Spleen (tissue), 11 donors: Measurements from ENCODE around the gene YWHAH. TPM values are rescaled to one million over a fixed set of nuclear protein-coding genes. Genes with fewer than 3 reads are reported as not detected.
A peak's percentile ranks its signal among the peaks of the same experiment; 100 is the strongest.

Experiments used
- DNase-seq: peaks from one replicate; pipeline ENCODE4 v3.0.0-alpha.2; 2020
- H3K27ac ChIP-seq, 8 donors: fragments of 200-600 bp; sonication (generic) in 7 of 8; 1 replicate in 4 of 8; 2 replicates in 4 of 8; pipeline versions ENCODE4 v1.5.0 to v1.8.0; 2016 to 2021; ENCODE audit warnings: inconsistent platforms in 4 of 8, mild to moderate bottlenecking in 4 of 8, moderate library complexity in 1 of 8
- H3K27me3 ChIP-seq, 7 donors: fragments of 200-600 bp; sonication (generic) in 6 of 7; replicated peaks in 1 of 7; 1 replicate in 4 of 7; 2 replicates in 3 of 7; pipeline versions ENCODE4 v1.5.0 to v1.8.0; 2016 to 2021; ENCODE audit warnings: inconsistent platforms in 3 of 7, mild to moderate bottlenecking in 1 of 7
- H3K36me3 ChIP-seq, 6 donors: fragments of 200-600 bp; sonication (generic) in 5 of 6; 1 replicate in 4 of 6; 2 replicates in 2 of 6; pipeline versions ENCODE4 v1.5.0 to v1.8.0; 2016 to 2021; ENCODE audit warnings: inconsistent platforms in 2 of 6
- H3K4me1 ChIP-seq, 6 donors: fragments of 200-600 bp; sonication (generic) in 5 of 6; 1 replicate in 3 of 6; 2 replicates in 3 of 6; pipeline versions ENCODE4 v1.5.0 to v1.8.0; 2016 to 2021; ENCODE audit warnings: inconsistent platforms in 3 of 6
- H3K4me3 ChIP-seq, 8 donors: fragments of 200-600 bp; sonication (generic) in 7 of 8; 1 replicate in 4 of 8; 2 replicates in 4 of 8; pipeline versions ENCODE4 v1.5.0 to v1.8.0; 2016 to 2021; ENCODE audit warnings: inconsistent platforms in 4 of 8, mild to moderate bottlenecking in 4 of 8, moderate library complexity in 2 of 8
- H3K9me3 ChIP-seq, 8 donors: fragments of 200-600 bp; sonication (generic) in 7 of 8; 1 replicate in 4 of 8; 2 replicates in 4 of 8; pipeline versions ENCODE4 v1.5.0 to v1.8.0; 2016 to 2021; ENCODE audit warnings: inconsistent platforms in 4 of 8
- POLR2A ChIP-seq, 3 donors: fragments of 450-650 bp; IDR thresholded peaks; one replicate each; pipeline ENCODE4 v1.5.1; 2017; ENCODE audit warnings: antibody characterized with exemption in 3 of 3, mild to moderate bottlenecking in 1 of 3
- POLR2AphosphoS5 ChIP-seq, 3 donors: sonication (generic); formaldehyde crosslinking; IDR thresholded peaks; one replicate each; pipeline ENCODE4 v1.5.1; 2017; ENCODE audit warnings: antibody characterized with exemption in 3 of 3
- WGBS, 5 donors: extraction: QIAGEN DNeasy Blood & Tissue Kit in 3 of 5; methylation state at CpG; one replicate each; pipeline versions ENCODE4 v1.1.5 to v1.1.7; 2013 to 2018; 5-methylcytosine and 5-hydroxymethylcytosine counted together
- intact Hi-C: fragments of 100-400 bp; cut with DNase I; formaldehyde crosslinking; loops from one replicate; pipeline ENCODE4 v1.15.0; 2023; ENCODE audit warnings: low total_unique reads
- polyA plus RNA-seq, 3 donors: library from polyadenylated mRNA; stranded (reverse); fragments of 200-250 nt; gene quantifications; one replicate each; pipeline ENCODE4 v1.2.1, GENCODE V29; 2013
- total RNA-seq, 7 donors: library from RNA; depleted of rRNA in 3 of 7; stranded (reverse); fragments of >200 nt in 3 of 7; fragmentation: NEBNext Ultra II Directional in 4 of 7; extraction: Animal tissue kit (Norgen Biotek cat#: 25700) in 4 of 7; gene quantifications; one replicate each; pipeline versions ENCODE4 v1.1.0 to v1.2.1, GENCODE V29; 2016 to 2021
- TF ChIP-seq, protein P1 (sequence below), 11 experiments: fragments of 200-600 bp in 7 of 11; fragments of 450-650 bp in 4 of 11; sonication (generic) in 4 of 11; IDR thresholded peaks in 8 of 11; conservative IDR thresholded peaks in 3 of 11; 1 replicate in 7 of 11; 2 replicates in 4 of 11; pipeline versions ENCODE4 v1.4.0 to v1.8.0; 2016 to 2021; ENCODE audit warnings: antibody characterized with exemption in 11 of 11, inconsistent platforms in 4 of 11, mild to moderate bottlenecking in 1 of 11
- donor health status: healthy with polysubstance abuse.
- donor health status: DM: no; HTN: no; CAD: no; lungs with moderate emphysema.
- donor health status: DM: no; HTN: no; CAD: no.
- donor health status: Bipolar disorder and iron deficiency.
- donor health status: healthy.
- donor health status: DM: no; HTN: no; CAD: no.
- donor health status: DM: yes; HTN: yes; CAD: no.

Gene YWHAH
- total and polyA plus RNA-seq, 10 donors, result 34.2 to 130 (median 83.6) TPM

DNA sequence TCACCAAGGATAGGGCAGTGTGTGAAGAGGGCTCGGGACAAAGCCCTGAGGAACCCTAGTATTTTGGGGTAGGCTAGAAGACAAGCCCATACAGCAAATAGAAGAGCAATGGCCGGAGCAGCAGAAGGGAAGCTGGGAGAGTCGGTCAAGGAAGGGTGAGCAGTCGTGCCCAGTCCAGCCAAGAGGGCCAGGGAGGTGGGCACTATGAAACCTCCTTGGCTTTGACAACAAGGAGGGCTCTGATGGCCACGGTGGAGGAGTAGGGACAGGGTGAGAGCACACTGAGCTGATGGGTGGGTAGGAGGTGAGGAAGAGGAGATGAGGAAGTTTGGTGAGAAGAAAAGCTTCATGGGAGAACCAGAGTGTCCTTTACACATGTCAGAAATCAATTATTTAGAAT is 2.2 kb upstream of the YWHAH start:
- Histone ChIP-seq H3K27ac (no peak overlapping the region), H3K36me3 (no peaks in the 10 kb centered on the region), H3K4me3 (no peak overlapping the region), H3K9me3 (no peaks in the 10 kb centered on the region), H3K4me1 (peaks cover 0 to 39% (median 30%) of the 10 kb centered on the region in 6 donors), H3K27me3 (no peaks in the 10 kb centered on the region)
- 90 to 98% (median 94%) methylated on average over 5 of the region's 5 CpGs for WGBS, 5 donors
- DNase-seq, result peak; percentile 61
- TF ChIP-seq, protein P1, sequence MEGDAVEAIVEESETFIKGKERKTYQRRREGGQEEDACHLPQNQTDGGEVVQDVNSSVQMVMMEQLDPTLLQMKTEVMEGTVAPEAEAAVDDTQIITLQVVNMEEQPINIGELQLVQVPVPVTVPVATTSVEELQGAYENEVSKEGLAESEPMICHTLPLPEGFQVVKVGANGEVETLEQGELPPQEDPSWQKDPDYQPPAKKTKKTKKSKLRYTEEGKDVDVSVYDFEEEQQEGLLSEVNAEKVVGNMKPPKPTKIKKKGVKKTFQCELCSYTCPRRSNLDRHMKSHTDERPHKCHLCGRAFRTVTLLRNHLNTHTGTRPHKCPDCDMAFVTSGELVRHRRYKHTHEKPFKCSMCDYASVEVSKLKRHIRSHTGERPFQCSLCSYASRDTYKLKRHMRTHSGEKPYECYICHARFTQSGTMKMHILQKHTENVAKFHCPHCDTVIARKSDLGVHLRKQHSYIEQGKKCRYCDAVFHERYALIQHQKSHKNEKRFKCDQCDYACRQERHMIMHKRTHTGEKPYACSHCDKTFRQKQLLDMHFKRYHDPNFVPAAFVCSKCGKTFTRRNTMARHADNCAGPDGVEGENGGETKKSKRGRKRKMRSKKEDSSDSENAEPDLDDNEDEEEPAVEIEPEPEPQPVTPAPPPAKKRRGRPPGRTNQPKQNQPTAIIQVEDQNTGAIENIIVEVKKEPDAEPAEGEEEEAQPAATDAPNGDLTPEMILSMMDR (IDR thresholded peaks at IDR 0.05 in 8 of 11, conservative IDR thresholded peaks at IDR 0.05 in 3 of 11), result no peak
- no peak for TF ChIP-seq POLR2A (IDR thresholded peaks at IDR 0.05)
- no peak for TF ChIP-seq POLR2AphosphoS5 (IDR thresholded peaks at IDR 0.05)
- intact Hi-C loops, result no loop called here

DNA sequence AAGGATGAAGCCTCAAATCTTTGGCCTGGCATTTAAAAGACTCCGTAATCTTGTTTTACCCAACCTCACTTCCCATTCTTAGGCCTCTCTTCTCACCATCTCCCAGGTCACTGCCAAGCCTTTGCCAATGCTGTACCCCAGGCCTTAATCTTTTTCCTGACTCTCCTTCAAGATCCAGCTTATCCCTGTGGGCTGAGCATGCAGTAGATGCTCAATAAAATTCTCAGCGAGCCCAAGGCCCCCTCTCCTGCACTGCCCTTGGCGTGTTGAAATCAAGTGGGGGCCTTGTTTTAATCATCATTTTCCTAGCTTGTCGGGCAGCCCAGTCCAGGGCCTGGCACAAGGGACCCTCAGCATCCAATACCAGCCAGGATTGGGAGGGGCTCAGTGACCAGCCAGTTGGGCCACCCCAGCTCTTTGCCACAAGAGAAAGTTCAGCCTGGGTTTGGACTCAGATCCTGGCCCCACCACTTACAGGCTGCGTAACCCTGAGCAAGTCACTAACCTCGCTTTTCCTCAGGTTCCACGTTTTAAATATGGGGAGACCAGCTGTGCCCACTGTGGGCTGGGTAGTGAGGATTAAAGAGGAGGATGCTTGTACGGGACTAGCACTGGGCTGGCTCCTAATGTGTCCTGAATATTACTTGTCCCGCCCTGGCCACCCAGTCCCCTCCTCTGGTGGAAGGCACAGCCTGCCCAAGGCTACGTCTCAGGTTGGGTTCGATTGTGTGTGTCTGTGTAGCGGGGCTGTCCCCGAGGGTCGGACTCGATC is 943 bp upstream of the YWHAH start:
- 37 to 68% (median 44%) methylated on average over 7 to 15 of the region's 15 CpGs for WGBS, 5 donors
- H3K36me3 ChIP-seq, result peaks cover 0 to 12% (median 2%) of the 10 kb centered on the region in 6 donors
- peaks cover 0 to 52% (median 41%) of the 10 kb centered on the region in 6 donors for H3K4me1 ChIP-seq
- no peaks in the 10 kb centered on the region for H3K27me3 ChIP-seq
- H3K27ac ChIP-seq, result peak overlapping the region; percentile 91 to 99 (median 96)
- no peaks in the 10 kb centered on the region for H3K9me3 ChIP-seq
- peak; percentile 74 for DNase-seq
- peak overlapping the region; percentile 62 to 96 (median 79) for H3K4me3 ChIP-seq
- intact Hi-C loops, result no loop called here
- TF ChIP-seq POLR2A (IDR thresholded peaks at IDR 0.05) (no peak), POLR2AphosphoS5 (IDR thresholded peaks at IDR 0.05) (no peak)
- TF ChIP-seq, protein P1 (IDR thresholded peaks at IDR 0.05 in 8 of 11, conservative IDR thresholded peaks at IDR 0.05 in 3 of 11), result no peak

DNA sequence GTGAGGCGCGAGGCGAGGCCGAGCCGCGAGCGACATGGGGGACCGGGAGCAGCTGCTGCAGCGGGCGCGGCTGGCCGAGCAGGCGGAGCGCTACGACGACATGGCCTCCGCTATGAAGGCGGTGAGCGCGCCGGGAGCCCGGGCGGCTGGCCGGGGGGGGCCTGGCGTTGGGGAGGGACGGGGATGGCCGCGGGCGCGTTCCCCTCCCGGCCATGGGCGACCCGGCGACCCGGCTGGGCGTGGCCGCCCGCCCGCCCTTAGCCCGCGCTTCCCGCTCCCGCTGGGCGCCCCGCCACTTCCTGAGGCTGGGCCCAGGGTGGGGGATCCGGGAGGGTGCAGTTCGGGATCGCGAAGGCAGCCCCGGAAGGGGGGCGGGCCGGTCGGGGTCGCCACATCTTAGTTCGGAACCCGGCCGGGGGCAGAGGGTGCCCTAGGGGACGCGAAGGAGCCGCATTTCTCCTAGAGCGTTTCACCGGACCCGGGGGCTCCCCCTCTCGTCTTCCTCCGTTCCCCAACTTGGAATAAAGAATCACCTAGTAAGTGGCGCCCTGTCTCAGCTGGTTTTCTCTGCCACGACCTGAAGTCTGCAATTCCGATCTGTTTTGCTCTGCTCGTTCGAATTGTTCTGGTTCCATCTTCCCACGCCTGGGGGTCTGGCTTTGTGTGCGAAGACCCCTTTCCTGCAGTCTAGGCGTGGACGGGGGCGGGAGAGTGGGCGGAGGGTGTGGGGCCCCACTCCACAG is 536 bp downstream of the YWHAH start:
- Histone ChIP-seq H3K4me1 (peaks cover 0 to 63% (median 44%) of the 10 kb centered on the region in 6 donors), H3K27me3 (no peaks in the 10 kb centered on the region), H3K27ac (peak overlapping the region; percentile 91 to 99 (median 96)), H3K4me3 (peak overlapping the region; percentile 62 to 96 (median 79)), H3K9me3 (no peaks in the 10 kb centered on the region), H3K36me3 (peaks cover 0 to 26% (median 7%) of the 10 kb centered on the region in 6 donors)
- no peak for TF ChIP-seq POLR2A (IDR thresholded peaks at IDR 0.05)
- TF ChIP-seq POLR2AphosphoS5 (IDR thresholded peaks at IDR 0.05), result no peak
- TF ChIP-seq, protein P1 (IDR thresholded peaks at IDR 0.05 in 8 of 11, conservative IDR thresholded peaks at IDR 0.05 in 3 of 11), result no peak
- intact Hi-C loops, result no loop called here
- peak; percentile 81 for DNase-seq
- WGBS, 5 donors, result 0 to 2% (median 1%) methylated on average over 32 to 76 of the region's 76 CpGs

DNA sequence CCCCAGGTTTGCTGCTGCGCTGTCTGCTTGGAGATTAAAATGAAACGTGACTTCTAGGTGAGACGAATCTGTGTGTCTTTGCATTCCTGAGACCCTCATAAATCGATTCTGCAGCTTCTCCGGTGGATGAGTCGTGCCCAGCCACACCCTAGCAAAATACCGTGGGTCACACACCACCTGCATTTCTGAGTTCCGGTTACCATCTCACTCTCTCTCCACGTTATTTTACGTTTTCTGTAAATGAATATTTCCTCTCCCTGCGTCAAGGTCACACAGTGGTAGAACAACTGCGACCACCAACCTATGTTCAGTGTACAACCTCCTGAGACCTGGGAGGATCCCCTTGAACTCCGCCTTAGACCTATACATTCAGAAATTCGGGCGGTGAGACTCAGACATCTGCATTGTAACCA is 1.1 kb downstream of the YWHAH start:
- intact Hi-C loops, result no loop called here

More for the DNA sequence above, 1.1 kb downstream of the YWHAH start:
- TF ChIP-seq POLR2AphosphoS5 (IDR thresholded peaks at IDR 0.05) (no peak), POLR2A (IDR thresholded peaks at IDR 0.05) (no peak)
- TF ChIP-seq, protein P1 (IDR thresholded peaks at IDR 0.05 in 8 of 11, conservative IDR thresholded peaks at IDR 0.05 in 3 of 11), result no peak
- peaks cover 0 to 68% (median 46%) of the 10 kb centered on the region in 6 donors for H3K4me1 ChIP-seq
- no peaks in the 10 kb centered on the region for H3K9me3 ChIP-seq
- H3K36me3 ChIP-seq, result peaks cover 0 to 32% (median 12%) of the 10 kb centered on the region in 6 donors
- H3K27me3 ChIP-seq, result no peaks in the 10 kb centered on the region
- DNase-seq, result no peak
- peak overlapping the region; percentile 62 to 96 (median 79) for H3K4me3 ChIP-seq
- WGBS, 5 donors, result 2 to 4% (median 4%) methylated on average over 15 of the region's 15 CpGs
- peak overlapping the region; percentile 91 to 99 (median 96) for H3K27ac ChIP-seq
